Measurements from ENCODE around the gene SGF29. TPM values are rescaled to one million over a fixed set of nuclear protein-coding genes. Genes with fewer than 3 reads are reported as not detected.

The SGF29 gene
- total RNA-seq, 1 experiment from 2014 or later, result 14.9 TPM

Other genes with a start within 250 kb of the SGF29 start
- 1.6 TPM in 1 of 2 replicates, not detected in the other for gene NPIPB6, start 190.4 kb upstream of the SGF29 start, total RNA-seq (2014; rRNA removed)
- gene EIF3CL, start 150.1 kb upstream of the SGF29 start, total RNA-seq (2014; rRNA removed), result 40.0 and 56.9 TPM in 2 replicates
- gene NPIPB7, start 81.6 kb upstream of the SGF29 start, total RNA-seq (2014; rRNA removed), result not detected in 2 replicates
- gene CLN3, start 61.8 kb upstream of the SGF29 start, total RNA-seq (2014; rRNA removed), result 9.5 and 25.7 TPM in 2 replicates
- gene APOBR, start 59.3 kb upstream of the SGF29 start, total RNA-seq (2014; rRNA removed), result not detected in 2 replicates
- not detected in 2 replicates for gene IL27, start 47.1 kb upstream of the SGF29 start, total RNA-seq (2014; rRNA removed)
- 1.9 and 6.4 TPM in 2 replicates for gene NUPR1, start 14.9 kb upstream of the SGF29 start, total RNA-seq (2014; rRNA removed)
- not detected in 2 replicates for gene SULT1A2, start 43.1 kb downstream of the SGF29 start, total RNA-seq (2014; rRNA removed)
- gene SULT1A1, start 56.1 kb downstream of the SGF29 start, total RNA-seq (2014; rRNA removed), result 3.3 and 7.1 TPM in 2 replicates
- 0.06 and 0.34 TPM in 2 replicates for gene NPIPB8, start 84.1 kb downstream of the SGF29 start, total RNA-seq (2014; rRNA removed)
- 108 and 119 TPM in 2 replicates for gene EIF3C, start 157.5 kb downstream of the SGF29 start, total RNA-seq (2014; rRNA removed)
- 0.46 TPM in 1 of 2 replicates, not detected in the other for gene NPIPB9, start 197.9 kb downstream of the SGF29 start, total RNA-seq (2014; rRNA removed)